ENCODE results near the gene ARHGAP24.

GRCh38 chr4:85866508-85866907 lies 391.6 kb downstream of the ARHGAP24 start:
- TF ChIP-seq CTCF (IDR thresholded peaks at IDR 0.05; ENCODE audit: poor library complexity) = no peak
- no peak for TF ChIP-seq EZH2 (IDR thresholded peaks at IDR 0.05; ENCODE audit: borderline replicate concordance)
